GM12878 (cell line): ENCODE data around the gene RAB40B.

Experiments
- CREM ChIP-seq: IDR thresholded peaks from 2 replicates; pipeline ENCODE4 v1.6.1; 2014; ENCODE audit warnings: antibody characterized with exemption, low read depth
- CTCF ChIP-seq, 3 experiments: IDR thresholded peaks in 2 of 3; conservative IDR thresholded peaks in 1 of 3; 2 replicates each; pipeline ENCODE4 v1.5.1; 2011; ENCODE audit warnings: low read depth in 3 of 3, low read length in 3 of 3, mild to moderate bottlenecking in 3 of 3, control low read depth in 2 of 3, moderate library complexity in 2 of 3, inconsistent platforms in 1 of 3, mixed read lengths in 1 of 3; ENCODE audit not compliant: control insufficient read depth in 2 of 3, insufficient read depth in 1 of 3; ENCODE audit errors: extremely low read depth in 1 of 3
- POLR2AphosphoS5 ChIP-seq: IDR thresholded peaks from 2 replicates; pipeline ENCODE4 v1.6.1; 2011; ENCODE audit warnings: mild to moderate bottlenecking, low read length, inconsistent platforms

- TF ChIP-seq CTCF (IDR thresholded peaks at IDR 0.05 in 2 of 3, conservative IDR thresholded peaks at IDR 0.05 in 1 of 3; ENCODE audit: control insufficient read depth in 2 of 3, extremely low read depth in 1 of 3, insufficient read depth in 1 of 3, low read depth in 3 of 3, low read length in 3 of 3) (no peak), CREM (no peak), POLR2AphosphoS5 (no peak)
These were observed 5.2 kb downstream of the RAB40B start for GRCh38 chr17:82693168-82693867.
